Measurements from ENCODE around the gene TMEM255A.

TMEM255A gene

GRCh38 chrX:120306630-120307029 is 4.6 kb downstream of the TMEM255A start:
- DNase-seq, result no peak

- DNase-seq, result no peak
These were observed 5.6 kb downstream of the TMEM255A start for GRCh38 chrX:120305531-120306141.

GRCh38 chrX:120304256-120304655 is 7.0 kb downstream of the TMEM255A start:
- DNase-seq, result no peak

- no peak for DNase-seq
These were observed 8.8 kb downstream of the TMEM255A start for GRCh38 chrX:120302434-120302833.

- no peak for DNase-seq
These were observed 9.3 kb downstream of the TMEM255A start for GRCh38 chrX:120301960-120302359.

- no peak for DNase-seq
These were observed 9.8 kb downstream of the TMEM255A start for GRCh38 chrX:120301497-120301896.

- no peak for DNase-seq
These were observed 11.3 kb downstream of the TMEM255A start for GRCh38 chrX:120299928-120300327.

GRCh38 chrX:120297923-120298322 is 13.3 kb downstream of the TMEM255A start:
- DNase-seq, result no peak

- DNase-seq, result no peak
These were observed 16.6 kb downstream of the TMEM255A start for GRCh38 chrX:120294651-120295050.

GRCh38 chrX:120293015-120293414 is 18.2 kb downstream of the TMEM255A start:
- DNase-seq, result no peak

GRCh38 chrX:120291211-120291610 is 20.1 kb downstream of the TMEM255A start:
- DNase-seq, result no peak

- DNase-seq, result no peak
These were observed 21.2 kb downstream of the TMEM255A start for GRCh38 chrX:120290107-120290506.

- no peak for DNase-seq
These were observed 23.6 kb downstream of the TMEM255A start for GRCh38 chrX:120287513-120288112.

- no peak for DNase-seq
These were observed 24.3 kb downstream of the TMEM255A start for GRCh38 chrX:120286733-120287512.

- no peak for DNase-seq
These were observed 28.6 kb downstream of the TMEM255A start for GRCh38 chrX:120282697-120283096.

- no peak for DNase-seq
These were observed 29.5 kb downstream of the TMEM255A start for GRCh38 chrX:120281761-120282160.

GRCh38 chrX:120281021-120281624 is 30.1 kb downstream of the TMEM255A start:
- no peak for DNase-seq

GRCh38 chrX:120274958-120275357 is 36.3 kb downstream of the TMEM255A start:
- DNase-seq, result no peak

GRCh38 chrX:120274145-120274544 is 37.1 kb downstream of the TMEM255A start:
- DNase-seq, result no peak

- DNase-seq, result no peak
These were observed 40.0 kb downstream of the TMEM255A start for GRCh38 chrX:120271218-120271617.

- no peak for DNase-seq
These were observed 40.7 kb downstream of the TMEM255A start for GRCh38 chrX:120270567-120270966.

- no peak for DNase-seq
These were observed 41.8 kb downstream of the TMEM255A start for GRCh38 chrX:120269373-120270035.

GRCh38 chrX:120264341-120264740 is 46.9 kb downstream of the TMEM255A start:
- DNase-seq, result no peak

Measured in HCEC 1CT (cell line).